Trophoblast cell (in vitro differentiated cells and primary cell): ENCODE results near the gene MAGI2.

Experiments used
- DNase-seq, 2 donors: peaks; one replicate each; pipeline ENCODE4 v3.0.0-alpha.2; 2016
- H2AFZ ChIP-seq: 2 replicates; pipeline ENCODE4 v1.6.1; 2013; ENCODE audit warnings: low read length, moderate library complexity, mild to moderate bottlenecking; ENCODE audit not compliant: insufficient read depth, poor library complexity
- H2AK5ac ChIP-seq: 2 replicates; pipeline ENCODE4 v1.6.1; 2013; ENCODE audit warnings: mild to moderate bottlenecking, low read length
- H2BK120ac ChIP-seq: 2 replicates; pipeline ENCODE4 v1.6.1; 2013; ENCODE audit warnings: low read length, mild to moderate bottlenecking, moderate library complexity; ENCODE audit not compliant: insufficient read depth, poor library complexity
- H2BK12ac ChIP-seq: 2 replicates; pipeline ENCODE4 v1.6.1; 2013; ENCODE audit warnings: mild to moderate bottlenecking, low read length, moderate library complexity
- H2BK5ac ChIP-seq: 2 replicates; pipeline ENCODE4 v1.6.1; 2013; ENCODE audit warnings: low read length, low read depth, moderate library complexity, mild to moderate bottlenecking; ENCODE audit not compliant: poor library complexity
- H3K14ac ChIP-seq: 2 replicates; pipeline ENCODE4 v1.6.1; 2013; ENCODE audit warnings: mild to moderate bottlenecking, low read length
- H3K18ac ChIP-seq: 2 replicates; pipeline ENCODE4 v1.6.1; 2013; ENCODE audit warnings: mild to moderate bottlenecking, low read length
- H3K23ac ChIP-seq: 2 replicates; pipeline ENCODE4 v1.6.1; 2013; ENCODE audit warnings: low read length
- H3K27ac ChIP-seq: 2 replicates; pipeline ENCODE4 v1.5.1; 2013; ENCODE audit warnings: low read depth, mild to moderate bottlenecking, inconsistent platforms, low read length, moderate library complexity
- H3K27me3 ChIP-seq: 2 replicates; pipeline ENCODE4 v1.6.1; 2013; ENCODE audit warnings: inconsistent platforms, mild to moderate bottlenecking, low read length, moderate library complexity; ENCODE audit not compliant: insufficient read depth
- H3K36me3 ChIP-seq, 2 experiments: 1 replicate in 1 of 2; 2 replicates in 1 of 2; pipeline ENCODE4 v1.6.1; 2013; ENCODE audit warnings: low read length in 2 of 2, mild to moderate bottlenecking in 2 of 2, moderate library complexity in 1 of 2; ENCODE audit not compliant: insufficient read depth in 2 of 2, control insufficient read depth in 1 of 2
- H3K4ac ChIP-seq: 2 replicates; pipeline ENCODE4 v1.6.1; 2013; ENCODE audit warnings: low read depth, mild to moderate bottlenecking, low read length, moderate library complexity
- H3K4me1 ChIP-seq, 2 experiments: 1 replicate in 1 of 2; 2 replicates in 1 of 2; pipeline ENCODE4 v1.6.1; 2013; ENCODE audit warnings: low read length in 2 of 2, mild to moderate bottlenecking in 2 of 2, moderate library complexity in 1 of 2; ENCODE audit not compliant: insufficient read depth in 2 of 2, control insufficient read depth in 1 of 2
- H3K4me2 ChIP-seq: 2 replicates; pipeline ENCODE4 v1.6.1; 2013; ENCODE audit warnings: inconsistent platforms, mild to moderate bottlenecking, low read length, moderate library complexity
- H3K4me3 ChIP-seq: 2 replicates; pipeline ENCODE4 v1.5.1; 2013; ENCODE audit warnings: mild to moderate bottlenecking, low read depth, low read length, inconsistent platforms
- H3K79me1 ChIP-seq: one replicate; pipeline ENCODE4 v1.6.1; 2013; ENCODE audit warnings: low read length
- H3K79me2 ChIP-seq: 2 replicates; pipeline ENCODE4 v1.6.1; 2013; ENCODE audit warnings: low read length, mild to moderate bottlenecking; ENCODE audit not compliant: control insufficient read depth, insufficient read depth, poor library complexity
- H3K9ac ChIP-seq: 2 replicates; pipeline ENCODE4 v1.6.1; 2013; ENCODE audit warnings: mild to moderate bottlenecking, low read length
- H3K9me3 ChIP-seq: 2 replicates; pipeline ENCODE4 v1.6.1; 2013; ENCODE audit warnings: low read depth, mild to moderate bottlenecking, control low read depth, inconsistent platforms, low read length; ENCODE audit not compliant: insufficient read depth
- H4K12ac ChIP-seq: 2 replicates; pipeline ENCODE4 v1.6.1; 2013; ENCODE audit warnings: low read depth, mild to moderate bottlenecking, low read length, moderate library complexity
- H4K8ac ChIP-seq: 2 replicates; pipeline ENCODE4 v1.6.1; 2013; ENCODE audit warnings: low read depth, mild to moderate bottlenecking, low read length, moderate library complexity
- H4K91ac ChIP-seq: one replicate; pipeline ENCODE4 v1.6.1; 2013; ENCODE audit warnings: low read depth, mild to moderate bottlenecking, low read length, moderate library complexity
- WGBS: extraction: QIAGEN DNeasy Blood & Tissue Kit; methylation state at CpG from one replicate; pipeline ENCODE4 v1.1.7; 2013; ENCODE audit warnings: missing lambda C conversion rate; ENCODE audit not compliant: insufficient read length, insufficient coverage; ENCODE audit errors: extremely low coverage; 5-methylcytosine and 5-hydroxymethylcytosine counted together

MAGI2 gene

DNA sequence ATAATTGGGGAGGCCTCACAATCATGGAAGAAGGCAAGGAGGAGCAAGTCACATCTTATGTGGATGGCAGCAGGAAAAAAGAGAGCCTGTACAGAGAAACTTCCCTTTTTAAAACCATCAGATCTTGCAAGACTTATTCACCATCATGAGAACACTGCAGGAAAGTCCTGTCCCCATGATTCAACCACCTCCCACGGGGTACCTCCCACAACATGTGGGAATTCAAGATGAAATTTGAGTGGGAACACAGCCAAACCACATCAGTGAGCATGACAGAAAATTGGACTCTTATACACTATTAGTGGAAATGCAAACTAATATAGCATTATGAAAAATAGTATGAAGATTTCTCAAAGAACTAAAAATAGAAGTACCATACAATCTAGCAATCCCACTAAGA, 271.2 kb downstream of the MAGI2 start:
- Histone ChIP-seq H4K91ac (no peak overlapping the region), H4K8ac (no peak overlapping the region), H2BK120ac (no peak overlapping the region), H2AK5ac (no peak overlapping the region), H3K4me2 (no peak overlapping the region), H3K27ac (no peak overlapping the region), H3K9me3 (no peaks in the 10 kb centered on the region), H3K4me3 (no peak overlapping the region), H3K36me3 (no peaks in the 10 kb centered on the region), H3K9ac (no peak overlapping the region), H3K14ac (no peak overlapping the region), H3K23ac (no peak overlapping the region), H2BK12ac (no peak overlapping the region), H4K12ac (no peak overlapping the region), H3K4ac (no peak overlapping the region), H2AFZ (no peak overlapping the region), H2BK5ac (no peak overlapping the region), H3K79me2 (no peaks in the 10 kb centered on the region), H3K79me1 (no peaks in the 10 kb centered on the region), H3K27me3 (no peaks in the 10 kb centered on the region), H3K4me1 (no peaks in the 10 kb centered on the region), H3K18ac (no peak overlapping the region)
- DNase-seq: no peak
- no CpG with 5 or more reads among the region's 1 CpG for WGBS

DNA sequence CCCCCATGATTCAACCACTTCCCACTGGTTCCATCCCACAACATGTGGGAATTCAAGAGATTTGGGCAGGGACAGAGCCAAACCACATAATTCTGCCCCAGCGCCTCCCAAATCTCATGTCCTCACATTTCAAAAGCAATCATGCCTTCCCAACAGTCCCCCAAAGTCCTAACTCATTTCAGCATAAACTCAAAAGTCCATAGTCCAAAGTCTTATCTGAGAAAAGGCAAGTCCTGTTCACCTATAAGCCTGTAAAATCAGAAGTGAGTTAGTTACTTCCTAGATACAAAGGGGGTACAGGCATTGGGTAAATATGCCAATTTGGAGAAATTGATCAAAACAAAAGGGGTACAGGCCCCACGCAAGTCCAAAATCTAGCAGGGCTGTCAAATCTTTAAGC, 272.9 kb downstream of the MAGI2 start:
- Histone ChIP-seq H3K36me3 (no peaks in the 10 kb centered on the region), H3K4me3 (no peak overlapping the region), H4K91ac (no peak overlapping the region), H3K14ac (no peak overlapping the region), H2BK5ac (no peak overlapping the region), H2AFZ (no peak overlapping the region), H3K4me2 (no peak overlapping the region), H3K18ac (no peak overlapping the region), H3K9ac (no peak overlapping the region), H3K27me3 (no peaks in the 10 kb centered on the region), H3K4ac (no peak overlapping the region), H3K9me3 (no peaks in the 10 kb centered on the region), H4K12ac (no peak overlapping the region), H3K79me1 (no peaks in the 10 kb centered on the region), H3K27ac (no peak overlapping the region), H3K4me1 (no peaks in the 10 kb centered on the region), H3K23ac (no peak overlapping the region), H2AK5ac (no peak overlapping the region), H4K8ac (no peak overlapping the region), H3K79me2 (no peaks in the 10 kb centered on the region), H2BK120ac (no peak overlapping the region), H2BK12ac (no peak overlapping the region)
- no CpG with 5 or more reads among the region's 2 CpGs for WGBS
- DNase-seq: no peak

DNA sequence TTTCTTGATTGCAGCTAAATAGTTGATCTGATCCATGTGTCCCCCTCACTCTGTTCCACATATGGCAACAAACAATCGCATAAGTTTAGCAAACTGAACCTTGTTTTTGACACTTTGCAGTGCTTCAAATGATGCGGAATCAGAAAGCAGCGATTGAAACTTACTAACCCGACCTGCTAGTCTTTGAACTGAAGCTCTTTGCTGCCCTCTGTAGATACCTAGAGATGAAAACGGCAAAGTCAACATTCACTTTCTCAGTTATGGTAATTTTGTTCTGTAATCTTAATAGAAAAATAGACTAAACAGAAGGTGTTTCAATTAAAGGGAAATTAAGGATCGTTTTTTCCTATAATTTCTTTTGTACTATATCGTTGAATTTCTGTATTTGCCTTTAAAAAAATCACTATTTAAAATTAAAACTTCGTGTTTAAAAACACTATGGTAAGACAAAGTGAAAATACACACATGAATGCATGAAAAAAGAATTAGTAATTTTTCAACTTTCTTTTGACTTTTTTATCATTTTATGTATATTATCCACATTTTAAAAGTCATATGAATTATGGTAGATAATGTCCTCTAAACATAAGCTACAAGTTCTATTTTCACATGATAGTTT, 276.5 kb downstream of the MAGI2 start:
- Histone ChIP-seq H3K36me3 (no peaks in the 10 kb centered on the region), H3K4ac (no peak overlapping the region), H2BK12ac (no peak overlapping the region), H3K27ac (no peak overlapping the region), H4K91ac (no peak overlapping the region), H3K9ac (no peak overlapping the region), H3K14ac (no peak overlapping the region), H3K4me1 (no peaks in the 10 kb centered on the region), H3K18ac (no peak overlapping the region), H3K9me3 (no peaks in the 10 kb centered on the region), H3K27me3 (no peaks in the 10 kb centered on the region), H3K4me2 (no peak overlapping the region), H4K12ac (no peak overlapping the region), H2AK5ac (no peak overlapping the region), H2BK5ac (no peak overlapping the region), H3K79me2 (no peaks in the 10 kb centered on the region), H3K23ac (no peak overlapping the region), H2BK120ac (no peak overlapping the region), H4K8ac (no peak overlapping the region), H3K4me3 (no peak overlapping the region), H3K79me1 (no peaks in the 10 kb centered on the region), H2AFZ (no peak overlapping the region)
- DNase-seq: peak in 1 of 2 donors; percentile 61
- no CpG with 5 or more reads among the region's 8 CpGs for WGBS

DNA sequence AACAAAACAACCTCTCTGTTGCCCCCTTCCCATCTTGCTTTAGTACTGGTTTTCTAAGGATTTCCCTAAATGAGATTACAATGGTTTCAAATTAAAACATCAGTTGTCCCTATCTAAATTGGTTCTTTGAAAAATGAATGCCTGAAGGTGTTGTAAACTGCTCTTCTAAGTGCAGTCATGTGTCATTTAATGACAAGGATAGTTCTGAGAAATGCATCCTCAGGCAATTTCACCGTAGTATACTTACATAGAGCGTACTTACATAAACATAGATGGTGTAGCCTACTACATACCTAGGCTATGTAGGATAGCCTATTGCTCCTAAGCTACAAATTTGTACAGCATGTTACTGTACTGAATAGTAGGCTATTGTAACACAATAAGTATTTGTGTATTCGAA, 278.1 kb downstream of the MAGI2 start:
- Histone ChIP-seq H3K23ac (no peak overlapping the region), H4K91ac (no peak overlapping the region), H4K12ac (no peak overlapping the region), H4K8ac (no peak overlapping the region), H2BK5ac (no peak overlapping the region), H3K4ac (no peak overlapping the region), H2BK12ac (no peak overlapping the region), H3K4me2 (no peak overlapping the region), H3K18ac (no peak overlapping the region), H2AK5ac (no peak overlapping the region), H3K9me3 (no peaks in the 10 kb centered on the region), H3K79me2 (no peaks in the 10 kb centered on the region), H3K27ac (no peak overlapping the region), H3K14ac (no peak overlapping the region), H3K4me1 (no peaks in the 10 kb centered on the region), H3K4me3 (no peak overlapping the region), H2BK120ac (no peak overlapping the region), H3K9ac (no peak overlapping the region), H2AFZ (no peak overlapping the region), H3K79me1 (no peaks in the 10 kb centered on the region), H3K27me3 (no peaks in the 10 kb centered on the region), H3K36me3 (no peaks in the 10 kb centered on the region)
- WGBS: no CpG with 5 or more reads among the region's 3 CpGs
- DNase-seq: peak; percentile 24 to 42
